ENCODE results near the gene PDIA3.

DNA sequence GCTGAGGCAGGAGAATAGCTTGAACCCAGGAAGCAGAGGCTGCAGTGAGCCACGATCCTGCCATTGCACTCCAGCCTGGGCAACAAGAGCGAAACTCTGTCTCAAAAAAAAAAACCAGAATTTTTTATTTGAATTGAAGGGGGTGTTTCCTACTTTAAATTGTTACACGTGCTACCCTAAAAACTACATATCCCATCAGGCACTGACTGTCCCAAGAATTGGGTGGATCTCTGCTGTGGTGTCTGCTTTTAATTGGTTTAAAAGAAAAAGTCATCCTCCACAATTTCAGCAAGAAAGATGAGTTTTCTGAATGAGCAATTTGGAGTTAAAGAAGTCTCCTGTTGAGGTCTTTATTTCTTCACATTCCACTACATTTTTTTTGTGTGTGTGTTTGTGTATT lies 2.1 kb downstream of the PDIA3 start:
- TF ChIP-seq ZNF274 (IDR thresholded peaks at IDR 0.05; ENCODE audit: low read depth, low read length) = no peak
- no peak for TF ChIP-seq YY1 (IDR thresholded peaks at IDR 0.05; ENCODE audit: insufficient read depth, insufficient read length)
- no peak for TF ChIP-seq SUZ12 (IDR thresholded peaks at IDR 0.05; ENCODE audit: extremely low read depth, insufficient read depth, insufficient read length)
